Colonic mucosa (tissue), 4 donors: Measurements from ENCODE around the gene HYDIN. TPM values are rescaled to one million over a fixed set of nuclear protein-coding genes. Genes with fewer than 3 reads are reported as not detected.

Experiments
- DNase-seq: peaks from one replicate; pipeline ENCODE4 v3.0.0-alpha.2; 2020
- H3K27ac ChIP-seq: fragments of 200-600 bp; one replicate; pipeline ENCODE4 v1.8.0; 2021
- H3K27me3 ChIP-seq: fragments of 200-600 bp; one replicate; pipeline ENCODE4 v1.8.0; 2021
- H3K36me3 ChIP-seq: fragments of 200-600 bp; one replicate; pipeline ENCODE4 v1.8.0; 2021
- H3K4me1 ChIP-seq: fragments of 200-600 bp; one replicate; pipeline ENCODE4 v1.8.0; 2021; ENCODE audit warnings: mild to moderate bottlenecking
- H3K4me3 ChIP-seq: fragments of 200-600 bp; one replicate; pipeline ENCODE4 v1.8.0; 2021
- H3K9ac ChIP-seq, 2 donors: one replicate each; pipeline ENCODE4 v1.7.0; 2013; ENCODE audit warnings: control low read depth in 2 of 2, low read depth in 2 of 2, low read length in 2 of 2
- H3K9me3 ChIP-seq: fragments of 200-600 bp; one replicate; pipeline ENCODE4 v1.8.0; 2021
- CTCF ChIP-seq: fragments of 200-600 bp; IDR thresholded peaks from one replicate; pipeline ENCODE4 v1.8.0; 2022; ENCODE audit warnings: antibody characterized with exemption, mild to moderate bottlenecking
- intact Hi-C: fragments of 100-400 bp; cut with DNase I; formaldehyde crosslinking; loops from one replicate; pipeline ENCODE4 v1.14.1; 2022
- total RNA-seq, 2 donors: library from RNA; stranded (reverse); fragmentation: NEBNext Ultra II Directional in 1 of 2; extraction: Animal tissue kit (Norgen Biotek cat#: 25700) in 1 of 2; gene quantifications; one replicate each; pipeline ENCODE4 v1.2.1, GENCODE V29; 2021
- donor health status: healthy.
- donor health status: DM: no; HTN: no; CAD: no.
- donor health status: DM: no; HTN: no; CAD: no.

The HYDIN gene
- total RNA-seq, 2 donors from 2014 or later = 0.58 to 0.64 TPM

GRCh38 chr16:70800311-70800710 is 430.2 kb downstream of the HYDIN start:
- Histone ChIP-seq H3K27ac (no peak overlapping the region), H3K4me3 (peak overlapping the region; percentile 95), H3K9ac (peak overlapping the region; percentile 82 to 83), H3K9me3 (no peaks in the 10 kb centered on the region), H3K4me1 (peaks cover 8% of the 10 kb centered on the region), H3K27me3 (no peaks in the 10 kb centered on the region), H3K36me3 (no peaks in the 10 kb centered on the region)
- TF ChIP-seq CTCF = no peak
- intact Hi-C loops = no loop called here
- no peak for DNase-seq

- Histone ChIP-seq H3K27me3 (no peaks in the 10 kb centered on the region), H3K4me1 (peaks cover 8% of the 10 kb centered on the region), H3K9me3 (no peaks in the 10 kb centered on the region), H3K9ac (no peak overlapping the region), H3K4me3 (no peak overlapping the region), H3K36me3 (no peaks in the 10 kb centered on the region), H3K27ac (no peak overlapping the region)
- intact Hi-C loops = no loop called here
- DNase-seq = no peak
- no peak for TF ChIP-seq CTCF
Observed at GRCh38 chr16:70796301-70796700, 434.2 kb downstream of the HYDIN start.

GRCh38 chr16:70795296-70795912 is 435.1 kb downstream of the HYDIN start:
- Histone ChIP-seq H3K4me1 (peaks cover 7% of the 10 kb centered on the region), H3K27me3 (no peaks in the 10 kb centered on the region), H3K9ac (no peak overlapping the region), H3K4me3 (no peak overlapping the region), H3K36me3 (no peaks in the 10 kb centered on the region), H3K27ac (no peak overlapping the region), H3K9me3 (no peaks in the 10 kb centered on the region)
- intact Hi-C loops = no loop called here
- DNase-seq = no peak
- TF ChIP-seq CTCF = no peak

GRCh38 chr16:70793851-70794502 is 436.5 kb downstream of the HYDIN start:
- intact Hi-C loops = no loop called here
- Histone ChIP-seq H3K4me3 (no peak overlapping the region), H3K9ac (no peak overlapping the region), H3K27me3 (no peaks in the 10 kb centered on the region), H3K9me3 (no peaks in the 10 kb centered on the region), H3K4me1 (no peaks in the 10 kb centered on the region), H3K27ac (no peak overlapping the region), H3K36me3 (no peaks in the 10 kb centered on the region)
- no peak for DNase-seq
- TF ChIP-seq CTCF = no peak

GRCh38 chr16:70790815-70791214 is 439.7 kb downstream of the HYDIN start:
- no peak for DNase-seq
- H3K27me3 ChIP-seq = no peaks in the 10 kb centered on the region
- H3K9ac ChIP-seq = no peak overlapping the region
- no peak overlapping the region for H3K27ac ChIP-seq
- H3K36me3 ChIP-seq = no peaks in the 10 kb centered on the region
- no peaks in the 10 kb centered on the region for H3K9me3 ChIP-seq
- no peaks in the 10 kb centered on the region for H3K4me1 ChIP-seq
- H3K4me3 ChIP-seq = no peak overlapping the region
- no peak for TF ChIP-seq CTCF
- intact Hi-C loops = no loop called here
